GM18870 (cell line): ENCODE data around the gene MXRA8.

Source experiments
- ATAC-seq: cut with Tn5 transposase; IDR thresholded peaks from one replicate; pipeline ENCODE4 v1.9.1; 2021; ENCODE audit warnings: moderate library complexity; ENCODE audit not compliant: unreplicated experiment

Gene MXRA8

DNA sequence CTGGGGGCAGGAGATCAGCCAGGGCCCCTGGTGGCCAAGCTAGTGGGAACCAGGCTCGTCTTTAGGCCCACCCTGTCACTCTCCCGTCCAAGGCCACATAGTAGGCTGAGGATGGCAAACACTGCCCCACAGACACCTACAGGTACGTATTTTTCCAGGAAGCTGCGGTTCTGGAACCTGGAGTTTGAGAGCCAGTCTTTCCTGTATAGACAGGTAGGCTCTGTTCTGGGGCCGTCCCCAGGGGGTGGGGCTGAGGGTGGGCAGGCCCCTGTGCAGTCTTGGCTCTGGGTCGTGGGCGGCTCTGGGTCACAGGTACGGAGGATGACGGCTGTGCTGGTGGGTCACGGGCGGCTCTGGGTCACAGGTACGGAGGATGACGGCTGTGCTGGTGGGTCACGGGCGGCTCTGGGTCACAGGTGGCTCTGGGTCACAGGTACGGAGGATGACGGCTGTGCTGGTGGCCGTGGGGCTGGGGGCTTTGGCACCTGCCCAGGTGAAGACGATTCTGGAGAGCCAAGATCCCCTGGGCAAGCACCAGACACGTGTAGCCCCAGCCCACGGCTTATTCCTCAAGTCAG is 47.8 kb downstream of the MXRA8 start:
- no peak for ATAC-seq

GRCh38 chr1:1310109-1310385 is 48.3 kb downstream of the MXRA8 start:
- no peak for ATAC-seq

DNA sequence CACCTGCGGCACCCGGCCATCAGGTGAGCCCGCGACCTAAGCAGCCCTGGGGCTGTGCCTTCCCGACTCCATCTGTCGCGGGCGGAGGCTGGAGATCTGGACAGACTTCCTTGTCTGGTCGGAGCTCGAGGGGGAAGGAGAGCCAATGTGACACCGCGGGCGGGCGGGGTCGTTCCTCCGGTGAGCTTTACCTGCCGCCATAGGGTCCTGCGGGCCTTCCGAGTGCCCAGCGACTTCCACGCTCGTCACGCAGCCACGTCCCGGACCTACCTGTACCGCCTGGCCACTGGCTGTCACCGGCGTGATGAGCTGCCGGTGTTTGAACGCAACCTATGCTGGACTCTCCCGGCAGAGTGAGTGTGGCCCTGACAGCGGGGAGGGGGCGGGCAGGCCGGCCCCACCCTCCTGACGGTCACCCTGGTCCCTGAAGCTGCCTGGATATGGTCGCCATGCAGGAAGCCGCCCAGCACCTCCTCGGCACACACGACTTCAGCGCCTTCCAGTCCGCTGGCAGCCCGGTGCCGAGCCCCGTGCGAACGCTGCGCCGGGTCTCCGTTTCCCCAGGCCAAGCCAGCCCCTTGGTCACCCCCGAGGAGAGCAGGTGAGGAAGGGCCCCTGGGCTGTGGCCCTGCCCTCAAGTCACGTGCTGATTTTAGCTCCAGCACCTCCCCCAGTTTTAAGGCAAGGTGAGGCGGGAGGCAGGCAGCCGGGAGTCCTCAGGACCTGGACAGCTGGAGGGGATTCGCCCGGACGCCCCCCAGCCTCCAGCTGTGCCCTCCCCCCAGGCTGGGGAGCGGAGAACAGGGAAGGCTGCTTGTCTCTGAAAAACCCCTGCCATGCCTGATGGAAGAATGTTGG is 48.9 kb downstream of the MXRA8 start:
- no peak for ATAC-seq

DNA sequence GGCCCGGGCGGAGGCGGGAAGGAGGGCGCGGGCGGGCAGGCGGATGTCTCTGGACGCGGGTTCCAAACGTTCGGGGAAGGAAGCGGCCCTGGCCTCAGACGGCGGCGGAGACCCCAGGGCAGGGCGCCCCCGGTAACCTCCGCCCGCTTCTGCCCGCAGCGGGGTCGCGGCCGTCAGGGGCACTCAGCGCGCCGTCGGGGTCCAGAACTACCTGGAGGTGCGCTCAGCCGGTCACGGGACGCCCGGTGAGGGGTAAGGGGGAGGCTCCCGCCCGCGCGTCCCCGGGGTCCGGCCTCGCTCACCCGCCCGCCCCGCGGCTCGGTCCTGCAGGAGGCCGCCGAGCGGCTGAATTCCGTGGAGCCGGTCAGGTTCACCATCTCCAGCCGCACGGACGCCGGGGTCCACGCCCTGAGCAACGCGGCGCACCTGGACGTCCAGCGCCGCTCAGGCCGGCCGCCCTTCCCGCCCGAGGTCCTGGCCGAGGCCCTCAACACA is 49.6 kb downstream of the MXRA8 start:
- ATAC-seq, result peak; percentile 7

DNA sequence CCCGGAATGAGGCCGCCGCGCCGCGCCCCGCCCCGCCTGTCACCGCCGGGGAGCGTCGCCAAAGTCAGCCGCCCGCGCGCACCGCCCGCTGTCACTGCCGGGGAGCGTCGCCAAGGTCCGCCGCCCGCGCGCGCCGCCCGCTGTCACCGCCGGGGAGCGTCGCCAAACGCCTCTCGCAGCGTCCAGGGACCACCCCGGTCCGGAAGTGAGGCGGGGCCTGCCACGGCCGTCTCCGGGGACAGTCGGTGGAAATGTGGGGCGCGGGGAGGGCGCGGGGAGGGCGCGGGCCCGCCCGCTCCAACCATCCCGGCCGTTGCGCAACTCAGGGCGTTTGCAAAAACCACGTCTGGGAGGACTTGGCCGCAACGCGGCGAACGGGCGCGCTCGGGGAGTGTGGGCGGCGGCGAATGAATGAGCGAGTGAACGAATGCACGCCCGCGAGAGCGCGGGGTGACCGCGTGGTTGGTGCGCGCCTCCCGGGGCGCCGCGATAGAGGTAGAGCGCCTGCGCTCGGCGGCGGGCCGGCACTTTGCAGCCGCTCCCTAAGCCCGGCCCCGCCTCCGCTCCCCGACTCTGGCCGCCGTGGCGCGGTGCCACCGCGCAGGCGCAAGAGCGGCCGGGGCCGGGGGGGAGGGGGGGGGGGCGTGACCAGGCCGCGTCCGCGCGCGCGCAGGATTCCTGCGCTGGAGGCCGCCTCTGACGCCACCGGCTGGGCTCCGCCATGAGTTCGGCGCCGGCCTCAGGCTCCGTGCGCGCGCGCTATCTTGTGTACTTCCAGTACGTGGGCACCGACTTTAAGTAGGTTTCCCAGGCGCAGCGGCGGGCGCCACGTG is 50.2 kb downstream of the MXRA8 start, which contains the start of the genes ACAP3 and PUSL1:
ACAP3 (minus strand) TSS at position 8 of the 833 bp plus-strand sequence. CDS start 115 bp downstream, outside the sequence.
PUSL1 (plus strand) TSS at position 675 of the 833 bp plus-strand sequence; CDS start at position 722, 47 bp downstream.
- peak; percentile 35 for ATAC-seq

DNA sequence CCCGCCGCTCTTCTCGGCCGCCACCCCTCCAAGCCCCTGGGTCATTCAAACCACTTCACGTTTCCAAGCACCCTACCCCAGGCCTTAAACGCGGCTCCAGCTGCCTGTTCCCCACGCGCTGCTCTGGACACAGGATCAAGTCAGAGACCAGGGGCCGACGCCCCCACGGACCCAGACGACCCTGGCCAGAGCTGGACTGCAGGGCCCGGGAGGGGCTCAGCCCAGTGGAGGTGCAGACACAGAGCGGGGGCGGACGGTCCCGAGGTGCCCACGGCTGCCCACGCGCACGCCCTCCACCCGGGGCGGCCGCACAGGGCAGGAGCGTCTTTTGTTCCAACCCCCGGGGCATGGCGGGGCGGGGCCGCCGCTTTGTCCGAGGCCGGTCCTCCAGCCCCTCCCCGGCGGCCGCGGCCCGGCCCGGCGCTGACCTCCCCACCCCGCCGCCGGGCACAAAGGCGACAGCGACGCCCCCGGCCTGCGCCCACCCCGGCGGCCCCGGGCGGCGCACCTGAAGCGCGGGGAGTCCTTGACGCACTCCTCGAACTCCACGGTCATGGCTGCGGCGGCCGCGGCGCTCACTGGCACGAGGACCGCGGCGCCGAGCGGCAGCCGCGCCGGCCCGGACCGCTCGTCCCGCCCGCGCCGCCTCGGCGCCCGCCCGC is 51.0 kb downstream of the MXRA8 start:
- ATAC-seq, result no peak

GRCh38 chr1:1306661-1307260 is 51.6 kb downstream of the MXRA8 start:
- no peak for ATAC-seq

DNA sequence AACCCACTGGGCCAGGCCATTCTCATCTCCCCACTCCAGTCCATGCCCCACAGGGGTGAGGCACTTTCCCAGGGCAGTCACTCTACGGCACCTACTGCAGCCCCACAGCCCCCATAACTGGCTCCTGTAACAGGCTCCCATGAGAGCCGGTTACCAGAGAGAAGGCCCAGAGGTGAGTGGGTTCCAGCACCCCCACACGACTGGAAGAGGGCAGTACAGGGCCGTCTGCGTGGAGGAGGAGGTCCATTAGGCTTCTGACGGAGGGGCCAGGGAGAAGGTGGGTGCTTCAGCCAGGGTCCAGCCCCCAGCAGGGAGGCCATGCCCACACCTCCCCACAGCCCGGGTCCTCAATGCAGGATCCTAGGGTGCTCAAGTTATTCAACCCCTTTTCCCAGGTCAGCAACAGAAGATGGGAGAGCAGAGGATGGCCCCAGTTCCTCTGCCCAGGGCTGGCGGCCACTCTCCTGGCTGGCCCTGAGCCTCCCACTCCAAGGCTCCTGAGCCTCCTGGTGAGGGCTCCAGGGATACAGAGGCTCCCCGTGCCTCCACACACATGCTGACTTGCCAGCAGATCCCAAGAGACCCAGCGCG is 52.2 kb downstream of the MXRA8 start:
- no peak for ATAC-seq

GRCh38 chr1:1305300-1306069 is 52.9 kb downstream of the MXRA8 start:
- ATAC-seq, result no peak

DNA sequence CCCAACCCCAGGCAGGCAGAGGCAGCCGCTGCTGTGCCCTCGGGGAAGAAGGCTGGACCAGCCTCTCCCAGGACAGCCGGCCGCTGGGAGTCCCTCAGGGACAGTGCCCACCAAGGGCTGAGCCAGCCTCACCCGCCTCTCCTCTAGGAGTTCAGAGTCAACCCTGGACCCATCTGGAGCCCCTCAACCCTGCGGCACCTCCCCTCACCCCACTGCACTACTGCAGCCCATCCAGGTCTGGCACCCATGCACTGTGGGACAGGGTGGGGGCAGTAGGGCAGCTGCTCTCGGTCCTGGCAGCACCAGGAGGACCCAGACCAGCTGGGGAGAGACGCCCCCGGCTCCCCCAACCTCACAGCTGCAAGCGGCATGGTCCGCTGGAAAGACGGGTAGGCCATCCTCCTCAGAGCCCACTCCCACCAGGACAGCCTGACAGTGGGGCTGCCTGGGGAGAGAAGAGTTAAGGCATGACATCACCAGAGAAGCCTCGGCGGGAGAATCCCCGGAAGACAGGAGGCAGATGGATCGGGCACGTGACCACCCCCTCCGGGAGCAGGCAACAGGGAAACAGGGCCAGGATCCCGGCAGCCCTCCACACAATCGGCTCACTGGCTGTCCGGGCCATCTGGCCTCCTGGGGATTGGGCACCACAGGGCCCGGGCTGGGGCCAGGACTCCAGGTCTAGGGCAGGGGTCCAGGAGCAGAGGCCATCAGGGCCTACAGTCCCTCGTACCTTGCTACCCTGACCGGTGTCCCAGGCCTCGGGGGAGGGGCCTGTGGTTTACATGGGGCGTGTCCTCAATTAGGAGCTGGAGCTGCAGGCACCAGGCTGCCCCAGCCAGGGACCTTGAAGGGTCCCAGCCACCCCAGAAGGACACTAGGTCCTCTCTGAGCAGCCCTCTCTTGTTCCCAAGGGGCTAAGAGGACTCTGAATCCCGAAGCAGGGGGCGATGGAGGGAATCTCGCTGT is 53.7 kb downstream of the MXRA8 start:
- no peak for ATAC-seq

DNA sequence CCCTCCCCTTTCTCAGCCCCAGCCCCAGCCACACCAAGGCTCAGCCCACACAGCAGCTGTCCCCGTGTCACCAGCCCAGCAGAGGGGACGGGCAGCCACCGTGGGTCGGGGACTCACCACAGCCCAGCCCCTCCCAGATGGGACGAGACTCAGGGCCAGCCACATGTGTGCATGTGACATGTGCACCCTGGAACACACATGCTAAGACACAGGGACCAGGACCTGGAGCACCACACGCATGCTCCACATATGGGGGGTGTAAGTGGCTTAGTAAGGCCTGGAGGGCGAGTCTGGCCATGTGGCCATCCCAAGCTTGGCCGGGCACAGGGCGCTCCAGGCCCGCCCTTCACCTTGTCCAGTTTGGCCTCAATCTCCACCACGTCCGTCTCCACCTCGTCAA is 54.6 kb downstream of the MXRA8 start:
- ATAC-seq, result no peak

- ATAC-seq, result no peak
Measured at GRCh38 chr1:1302951-1303509, 55.3 kb downstream of the MXRA8 start.
